Liver (tissue), 9 donors: ENCODE results near the gene CDH13. TPM values are rescaled to one million over a fixed set of nuclear protein-coding genes. Genes with fewer than 3 reads are reported as not detected.
A peak's percentile ranks its signal among the peaks of the same experiment; 100 is the strongest.

ENCODE experiments used
- DNase-seq: peaks from one replicate; pipeline ENCODE4 v3.0.0-alpha.2; 2017; ENCODE audit warnings: low spot score
- H3K27ac ChIP-seq, 2 donors: one replicate each; pipeline ENCODE4 v1.7.0; 2013; ENCODE audit warnings: inconsistent platforms in 2 of 2, low read length in 2 of 2, control low read depth in 1 of 2, low read depth in 1 of 2, mild to moderate bottlenecking in 1 of 2
- H3K27me3 ChIP-seq, 4 donors: one replicate each; pipeline versions ENCODE4 v1.6.1 to v1.7.0; 2013; ENCODE audit warnings: low read length in 3 of 4, inconsistent platforms in 1 of 4, mild to moderate bottlenecking in 1 of 4, moderate library complexity in 1 of 4; ENCODE audit not compliant: control insufficient read depth in 4 of 4, insufficient read depth in 4 of 4
- H3K36me3 ChIP-seq, 4 donors: one replicate each; pipeline versions ENCODE4 v1.6.1 to v1.7.0; 2013; ENCODE audit warnings: low read length in 3 of 4, mild to moderate bottlenecking in 3 of 4, low read depth in 1 of 4, moderate library complexity in 1 of 4; ENCODE audit not compliant: control insufficient read depth in 4 of 4, insufficient read depth in 3 of 4
- H3K4me1 ChIP-seq, 4 donors: one replicate each; pipeline versions ENCODE4 v1.6.1 to v1.7.0; 2013; ENCODE audit warnings: low read length in 3 of 4, mild to moderate bottlenecking in 3 of 4, moderate library complexity in 1 of 4; ENCODE audit not compliant: control insufficient read depth in 4 of 4, insufficient read depth in 4 of 4
- H3K4me3 ChIP-seq, 3 donors: one replicate each; pipeline versions ENCODE4 v1.6.1 to v1.7.0; 2013; ENCODE audit warnings: low read length in 3 of 3, control low read depth in 1 of 3, low read depth in 1 of 3, mild to moderate bottlenecking in 1 of 3
- H3K9ac ChIP-seq, 2 donors: one replicate each; pipeline ENCODE4 v1.7.0; 2013; ENCODE audit warnings: low read length in 2 of 2, mild to moderate bottlenecking in 2 of 2, moderate library complexity in 2 of 2, control low read depth in 1 of 2, low read depth in 1 of 2
- H3K9me3 ChIP-seq, 4 donors: one replicate each; pipeline versions ENCODE4 v1.6.1 to v1.7.0; 2013; ENCODE audit warnings: low read length in 3 of 4; ENCODE audit not compliant: control insufficient read depth in 4 of 4
- EGR1 ChIP-seq, 2 donors: IDR thresholded peaks; 2 replicates each; pipeline ENCODE4 v1.6.1; 2016 to 2018; ENCODE audit warnings: antibody characterized with exemption in 2 of 2, low read depth in 2 of 2
- FOXA2 ChIP-seq: IDR thresholded peaks from 2 replicates; pipeline ENCODE4 v1.6.1; 2016; ENCODE audit warnings: antibody characterized with exemption
- GABPA ChIP-seq, 2 donors: IDR thresholded peaks in 1 of 2; conservative IDR thresholded peaks in 1 of 2; 2 replicates each; pipeline ENCODE4 v1.6.1; 2016; ENCODE audit warnings: antibody characterized with exemption in 2 of 2, mild to moderate bottlenecking in 1 of 2, moderate library complexity in 1 of 2
- HNF4A ChIP-seq, 2 donors: conservative IDR thresholded peaks; 2 replicates each; pipeline ENCODE4 v1.6.1; 2016; ENCODE audit warnings: antibody characterized with exemption in 2 of 2, mild to moderate bottlenecking in 2 of 2
- HNF4G ChIP-seq: IDR thresholded peaks from 2 replicates; pipeline ENCODE4 v1.6.1; 2016; ENCODE audit warnings: antibody characterized with exemption
- MAX ChIP-seq: IDR thresholded peaks from 2 replicates; pipeline ENCODE4 v1.6.1; 2016; ENCODE audit warnings: antibody characterized with exemption
- NR2F2 ChIP-seq: IDR thresholded peaks from 2 replicates; pipeline ENCODE4 v1.6.1; 2016; ENCODE audit warnings: antibody characterized with exemption
- RAD21 ChIP-seq, 2 donors: IDR thresholded peaks; 2 replicates each; pipeline ENCODE4 v1.6.1; 2016; ENCODE audit warnings: antibody characterized with exemption in 2 of 2, mild to moderate bottlenecking in 2 of 2
- REST ChIP-seq: IDR thresholded peaks from 2 replicates; pipeline ENCODE4 v1.6.1; 2016; ENCODE audit warnings: antibody characterized with exemption, mild to moderate bottlenecking
- TAF1 ChIP-seq: conservative IDR thresholded peaks from 2 replicates; pipeline ENCODE4 v1.6.1; 2016; ENCODE audit warnings: antibody characterized with exemption, mild to moderate bottlenecking
- YY1 ChIP-seq: IDR thresholded peaks from 2 replicates; pipeline ENCODE4 v1.6.1; 2016; ENCODE audit warnings: antibody characterized with exemption, mild to moderate bottlenecking
- ZBTB33 ChIP-seq: IDR thresholded peaks from 2 replicates; pipeline ENCODE4 v1.6.1; 2016; ENCODE audit warnings: antibody characterized with exemption
- WGBS: extraction: QIAGEN DNeasy Blood & Tissue Kit; methylation state at CpG from one replicate; pipeline ENCODE4 v1.1.7; 2013; 5-methylcytosine and 5-hydroxymethylcytosine counted together
- polyA plus RNA-seq, 2 donors: library from polyadenylated mRNA; stranded (reverse) in 1 of 2; unstranded in 1 of 2; fragments of 200-250 nt in 1 of 2; fragments of >200 nt in 1 of 2; fragmentation: Nextera tagmentation in 1 of 2; extraction: Ambion mirVana in 1 of 2; gene quantifications; one replicate each; pipeline versions ENCODE4 v1.2.1 to v1.2.3, GENCODE V29; 2013 to 2015
- total RNA-seq, 2 donors: library from RNA; depleted of rRNA; stranded (reverse); fragments of >200 nt; gene quantifications; one replicate each; pipeline ENCODE4 v1.2.3, GENCODE V29; 2014
- TF ChIP-seq, protein P1 (sequence below): fragments of 150-350 bp; IDR thresholded peaks from 2 replicates; pipeline ENCODE4 v1.5.1; 2017; ENCODE audit warnings: improper control_type of control experiment, low read depth, low read length; ENCODE audit not compliant: missing input control
- donor health status: healthy.
- donor health status: healthy.
- donor health status: healthy.
- donor health status: healthy.
- donor health status: healthy.

The CDH13 gene
- total and polyA plus RNA-seq, 4 donors = 0.21 to 1.5 (median 0.58) TPM

DNA sequence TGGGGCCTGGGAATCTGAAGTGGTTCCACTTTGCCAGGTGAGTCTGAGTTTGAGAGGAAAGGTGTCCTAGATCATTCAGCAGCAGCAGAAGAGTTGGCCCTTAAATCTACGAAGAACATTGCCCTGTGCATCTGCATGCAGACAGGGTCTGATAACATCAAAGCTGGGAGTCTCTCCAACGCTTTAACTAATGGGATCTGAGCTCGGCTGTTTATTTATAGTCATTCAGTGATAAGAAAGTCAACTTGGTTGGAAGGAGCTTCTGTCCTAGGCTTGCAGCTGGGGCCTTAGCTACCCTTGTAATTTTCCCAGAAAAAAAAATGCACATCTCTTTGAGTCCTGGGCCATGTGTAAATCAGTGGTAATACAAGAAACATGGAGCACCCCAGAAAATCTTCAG lies 763.0 kb downstream of the CDH13 start:
- TF ChIP-seq YY1 (no peak), REST (no peak), TAF1 (no peak), MAX (no peak), HNF4A (conservative IDR thresholded peaks at IDR 0.05) (no peak), ZBTB33 (no peak), EGR1 (IDR thresholded peaks at IDR 0.05; ENCODE audit: low read depth in 2 of 2) (no peak), HNF4G (no peak), NR2F2 (no peak), FOXA2 (no peak), RAD21 (IDR thresholded peaks at IDR 0.05) (no peak), GABPA (IDR thresholded peaks at IDR 0.05 in 1 of 2, conservative IDR thresholded peaks at IDR 0.05 in 1 of 2) (no peak)
- TF ChIP-seq, protein P1, sequence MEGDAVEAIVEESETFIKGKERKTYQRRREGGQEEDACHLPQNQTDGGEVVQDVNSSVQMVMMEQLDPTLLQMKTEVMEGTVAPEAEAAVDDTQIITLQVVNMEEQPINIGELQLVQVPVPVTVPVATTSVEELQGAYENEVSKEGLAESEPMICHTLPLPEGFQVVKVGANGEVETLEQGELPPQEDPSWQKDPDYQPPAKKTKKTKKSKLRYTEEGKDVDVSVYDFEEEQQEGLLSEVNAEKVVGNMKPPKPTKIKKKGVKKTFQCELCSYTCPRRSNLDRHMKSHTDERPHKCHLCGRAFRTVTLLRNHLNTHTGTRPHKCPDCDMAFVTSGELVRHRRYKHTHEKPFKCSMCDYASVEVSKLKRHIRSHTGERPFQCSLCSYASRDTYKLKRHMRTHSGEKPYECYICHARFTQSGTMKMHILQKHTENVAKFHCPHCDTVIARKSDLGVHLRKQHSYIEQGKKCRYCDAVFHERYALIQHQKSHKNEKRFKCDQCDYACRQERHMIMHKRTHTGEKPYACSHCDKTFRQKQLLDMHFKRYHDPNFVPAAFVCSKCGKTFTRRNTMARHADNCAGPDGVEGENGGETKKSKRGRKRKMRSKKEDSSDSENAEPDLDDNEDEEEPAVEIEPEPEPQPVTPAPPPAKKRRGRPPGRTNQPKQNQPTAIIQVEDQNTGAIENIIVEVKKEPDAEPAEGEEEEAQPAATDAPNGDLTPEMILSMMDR = no peak
- Histone ChIP-seq H3K4me3 (no peak overlapping the region), H3K36me3 (no peaks in the 10 kb centered on the region), H3K4me1 (no peaks in the 10 kb centered on the region), H3K9ac (no peak overlapping the region), H3K27me3 (no peaks in the 10 kb centered on the region), H3K27ac (no peak overlapping the region), H3K9me3 (no peaks in the 10 kb centered on the region)
- no peak for DNase-seq
- WGBS = 19% methylated on average over 3 of the region's 3 CpGs

GRCh38 chr16:83390759-83391158 lies 764.0 kb downstream of the CDH13 start:
- Histone ChIP-seq H3K36me3 (no peaks in the 10 kb centered on the region), H3K4me1 (no peaks in the 10 kb centered on the region), H3K27ac (no peak overlapping the region), H3K27me3 (no peaks in the 10 kb centered on the region), H3K9me3 (no peaks in the 10 kb centered on the region), H3K4me3 (no peak overlapping the region), H3K9ac (no peak overlapping the region)
- TF ChIP-seq RAD21 (IDR thresholded peaks at IDR 0.05) (no peak), NR2F2 (peak; percentile 37)
- DNase-seq = no peak
- 45% methylated on average over 3 of the region's 3 CpGs for WGBS
